Mesodermal cell (in vitro differentiated cells): ENCODE measurements around the gene PRAMEF11.
"Not testable (repeated sequence)": the region's sequence is repeated elsewhere in the genome, so short reads cannot be mapped to it uniquely, and the experiment has no call there.

Source experiments
- H3K27ac ChIP-seq: 2 replicates; pipeline ENCODE4 v1.7.0; 2013; ENCODE audit warnings: mild to moderate bottlenecking, low read depth, low read length, moderate library complexity; ENCODE audit not compliant: severe bottlenecking
- H3K36me3 ChIP-seq: 2 replicates; pipeline ENCODE4 v1.7.1; 2013; ENCODE audit warnings: mild to moderate bottlenecking, low read length, moderate library complexity; ENCODE audit not compliant: control insufficient read depth, insufficient read depth
- H3K4me1 ChIP-seq: one replicate; pipeline ENCODE4 v1.7.1; 2013; ENCODE audit warnings: mild to moderate bottlenecking, low read length; ENCODE audit not compliant: insufficient read depth, control insufficient read depth, poor library complexity, severe bottlenecking
- H3K4me3 ChIP-seq: 2 replicates; pipeline ENCODE4 v1.7.0; 2013; ENCODE audit warnings: low read length, control low read depth, mild to moderate bottlenecking; ENCODE audit not compliant: insufficient read depth, poor library complexity, severe bottlenecking; ENCODE audit errors: extremely low read depth
- H3K9me3 ChIP-seq: 2 replicates; pipeline ENCODE4 v1.7.1; 2013; ENCODE audit warnings: mild to moderate bottlenecking, low read length, moderate library complexity; ENCODE audit not compliant: control insufficient read depth
- WGBS, 2 experiments: methylation state at CpG; one replicate each; pipeline ENCODE4 v1.1.5; 2013; ENCODE audit warnings: missing lambda C conversion rate in 2 of 2; ENCODE audit not compliant: insufficient coverage in 2 of 2; 5-methylcytosine and 5-hydroxymethylcytosine counted together

The PRAMEF11 gene

GRCh38 chr1:12799730-12800129 lies 31.5 kb downstream of the PRAMEF11 start:
- Histone ChIP-seq H3K4me1 (no peaks in the 10 kb centered on the region), H3K4me3 (no peak overlapping the region), H3K36me3 (no peaks in the 10 kb centered on the region), H3K27ac (no peak overlapping the region), H3K9me3 (no peaks in the 10 kb centered on the region)
- WGBS, 2 experiments, result 73 to 83% methylated on average over 2 of the region's 2 CpGs

GRCh38 chr1:12798911-12799310 lies 32.3 kb downstream of the PRAMEF11 start:
- H3K9me3 ChIP-seq, result no peaks in the 10 kb centered on the region
- no peak overlapping the region for H3K27ac ChIP-seq
- H3K36me3 ChIP-seq, result no peaks in the 10 kb centered on the region
- 44 to 54% methylated on average over 3 to 4 of the region's 4 CpGs for WGBS, 2 experiments
- no peaks in the 10 kb centered on the region for H3K4me1 ChIP-seq
- no peak overlapping the region for H3K4me3 ChIP-seq

- no CpG with 5 or more reads among the region's 5 CpGs for WGBS, 2 experiments
- not testable (repeated sequence) for H3K36me3 ChIP-seq, H3K27ac ChIP-seq, H3K4me1 ChIP-seq, H3K4me3 ChIP-seq, H3K9me3 ChIP-seq
Observed at GRCh38 chr1:12791097-12791496, 40.1 kb downstream of the PRAMEF11 start, which contains the start of gene PRAMEF1. Gene PRAMEF1, plus strand, starts transcription at chr1:12791397. Its CDS starts 1,831 bp downstream, at chr1:12793228.

GRCh38 chr1:12784729-12785128 lies 46.5 kb downstream of the PRAMEF11 start:
- H3K4me1 ChIP-seq, H3K27ac ChIP-seq, H3K36me3 ChIP-seq, H3K9me3 ChIP-seq, H3K4me3 ChIP-seq: not testable (repeated sequence)
- 82 to 92% methylated on average over 4 to 5 of the region's 8 CpGs for WGBS, 2 experiments

- not testable (repeated sequence) for H3K4me1 ChIP-seq, H3K27ac ChIP-seq, H3K9me3 ChIP-seq, H3K4me3 ChIP-seq, H3K36me3 ChIP-seq
- 43 to 57% methylated on average over 5 to 6 of the region's 7 CpGs for WGBS, 2 experiments
Observed at GRCh38 chr1:12783783-12784182, 47.4 kb downstream of the PRAMEF11 start.

- not testable (repeated sequence) for H3K36me3 ChIP-seq, H3K4me3 ChIP-seq, H3K9me3 ChIP-seq, H3K4me1 ChIP-seq, H3K27ac ChIP-seq
- WGBS, 2 experiments, result 13% methylated on average over 3 of the region's 5 CpGs; no CpG with 5 or more reads in 1 of the 2 experiments
Observed at GRCh38 chr1:12781488-12781887, 49.7 kb downstream of the PRAMEF11 start.

GRCh38 chr1:12778907-12779306 lies 52.3 kb downstream of the PRAMEF11 start:
- Histone ChIP-seq H3K4me3 (no peak overlapping the region), H3K36me3 (no peaks in the 10 kb centered on the region), H3K27ac (no peak overlapping the region), H3K4me1 (no peaks in the 10 kb centered on the region), H3K9me3 (no peaks in the 10 kb centered on the region)
- WGBS, 2 experiments, result 83 to 90% methylated on average over 6 of the region's 6 CpGs

- no peaks in the 10 kb centered on the region for H3K4me1 ChIP-seq
- H3K4me3 ChIP-seq, result no peak overlapping the region
- peaks cover 3% of the 10 kb centered on the region for H3K9me3 ChIP-seq
- 78 to 100% methylated on average over 2 to 4 of the region's 4 CpGs for WGBS, 2 experiments
- no peaks in the 10 kb centered on the region for H3K36me3 ChIP-seq
- H3K27ac ChIP-seq, result no peak overlapping the region
Observed at GRCh38 chr1:12778061-12778460, 53.1 kb downstream of the PRAMEF11 start.

GRCh38 chr1:12776801-12777557 lies 54.2 kb downstream of the PRAMEF11 start:
- Histone ChIP-seq H3K36me3 (no peaks in the 10 kb centered on the region), H3K27ac (no peak overlapping the region), H3K9me3 (peaks cover 3% of the 10 kb centered on the region), H3K4me3 (no peak overlapping the region), H3K4me1 (no peaks in the 10 kb centered on the region)
- WGBS, 2 experiments, result 90 to 94% methylated on average over 14 of the region's 15 CpGs

GRCh38 chr1:12775443-12775842 lies 55.8 kb downstream of the PRAMEF11 start:
- Histone ChIP-seq H3K9me3 (peaks cover 3% of the 10 kb centered on the region), H3K36me3 (no peaks in the 10 kb centered on the region), H3K4me1 (no peaks in the 10 kb centered on the region), H3K4me3 (no peak overlapping the region), H3K27ac (no peak overlapping the region)
- WGBS, 2 experiments, result 78 to 88% methylated on average over 4 to 7 of the region's 8 CpGs

- Histone ChIP-seq H3K36me3 (no peaks in the 10 kb centered on the region), H3K9me3 (peaks cover 3% of the 10 kb centered on the region), H3K27ac (no peak overlapping the region), H3K4me3 (no peak overlapping the region), H3K4me1 (no peaks in the 10 kb centered on the region)
- 88% methylated on average over 3 to 5 of the region's 5 CpGs for WGBS, 2 experiments
Observed at GRCh38 chr1:12774801-12775345, 56.3 kb downstream of the PRAMEF11 start.
